Stimulated activated memory B cell treated with anti-CD40 and anti-IgM and Interleukin-4, amounts not matched to agents 10 μg/mL and 1 μg/mL and 100 μg/mL, for 72 hours (primary cell): ENCODE measurements around the gene OGFOD3.
A peak's percentile ranks its signal among the peaks of the same experiment; 100 is the strongest.
"Not testable (repeated sequence)": the region's sequence is repeated elsewhere in the genome, so short reads cannot be mapped to it uniquely, and the experiment has no call there.

Source experiments
- ATAC-seq: fragments of 150-1000 bp; cut with Tn5 transposase; 2 replicates; pipeline ENCODE4 v1.10.0; 2021
- H3K27ac Mint-ChIP-seq: one replicate; pipeline ENCODE4 v1.8.0; 2022; ENCODE audit warnings: mild to moderate bottlenecking, mixed read lengths
- H3K27me3 Mint-ChIP-seq: one replicate; pipeline ENCODE4 v1.8.0; 2022; ENCODE audit warnings: mixed read lengths
- H3K36me3 Mint-ChIP-seq: one replicate; pipeline ENCODE4 v1.8.0; 2022; ENCODE audit warnings: mixed read lengths
- H3K4me1 Mint-ChIP-seq: one replicate; pipeline ENCODE4 v1.8.0; 2022; ENCODE audit warnings: mixed read lengths
- H3K4me3 Mint-ChIP-seq: one replicate; pipeline ENCODE4 v1.8.0; 2022; ENCODE audit warnings: mild to moderate bottlenecking, moderate library complexity, mixed read lengths
- H3K9me3 Mint-ChIP-seq: one replicate; pipeline ENCODE4 v1.8.0; 2022; ENCODE audit warnings: mixed read lengths

The OGFOD3 gene

GRCh38 chr17:82373072-82373452 lies 45.3 kb downstream of the OGFOD3 start:
- not testable (repeated sequence) for ATAC-seq, H3K9me3 Mint-ChIP-seq, H3K36me3 Mint-ChIP-seq
- peak overlapping the region; percentile 37 for H3K4me3 Mint-ChIP-seq
- peaks cover 64% of the 10 kb centered on the region for H3K27me3 Mint-ChIP-seq
- peaks cover 24% of the 10 kb centered on the region for H3K4me1 Mint-ChIP-seq
- peak overlapping the region; percentile 25 for H3K27ac Mint-ChIP-seq

GRCh38 chr17:82372249-82373071 lies 45.9 kb downstream of the OGFOD3 start:
- Mint-ChIP-seq H3K9me3 (no peaks in the 10 kb centered on the region), H3K27ac (peak overlapping the region; percentile 25), H3K4me1 (peaks cover 24% of the 10 kb centered on the region), H3K27me3 (peaks cover 62% of the 10 kb centered on the region), H3K4me3 (peak overlapping the region; percentile 29), H3K36me3 (no peaks in the 10 kb centered on the region)
- ATAC-seq, result no peak

GRCh38 chr17:82371333-82372248 lies 46.8 kb downstream of the OGFOD3 start, which contains the start of gene UTS2R:
Gene UTS2R (plus strand): TSS chr17:82371765. CDS start chr17:82374325, 2,560 bp downstream.
- Mint-ChIP-seq H3K4me3 (peak within 1 kb of the TSS; percentile 73), H3K36me3 (no peaks in the 10 kb centered on the region), H3K27me3 (peaks cover 63% of the 10 kb centered on the region), H3K27ac (peak within 1 kb of the TSS; percentile 70), H3K9me3 (no peaks in the 10 kb centered on the region), H3K4me1 (peaks cover 24% of the 10 kb centered on the region)
- ATAC-seq, result peak; percentile 31

- peak overlapping the region; percentile 70 for H3K27ac Mint-ChIP-seq
- no peaks in the 10 kb centered on the region for H3K36me3 Mint-ChIP-seq
- H3K4me3 Mint-ChIP-seq, result peak overlapping the region; percentile 73
- H3K9me3 Mint-ChIP-seq, result no peaks in the 10 kb centered on the region
- ATAC-seq, result no peak
- peaks cover 54% of the 10 kb centered on the region for H3K27me3 Mint-ChIP-seq
- peaks cover 24% of the 10 kb centered on the region for H3K4me1 Mint-ChIP-seq
Measured at GRCh38 chr17:82370471-82371332, 47.7 kb downstream of the OGFOD3 start.

GRCh38 chr17:82369211-82369610 lies 49.2 kb downstream of the OGFOD3 start:
- Mint-ChIP-seq H3K9me3 (no peaks in the 10 kb centered on the region), H3K36me3 (no peaks in the 10 kb centered on the region), H3K27me3 (peaks cover 57% of the 10 kb centered on the region), H3K27ac (no peak overlapping the region), H3K4me1 (peaks cover 24% of the 10 kb centered on the region), H3K4me3 (no peak overlapping the region)
- ATAC-seq, result no peak

- Mint-ChIP-seq H3K27ac (no peak overlapping the region), H3K36me3 (no peaks in the 10 kb centered on the region)
Measured at GRCh38 chr17:82367724-82368524, 50.5 kb downstream of the OGFOD3 start.

GRCh38 chr17:82366749-82367148 lies 51.6 kb downstream of the OGFOD3 start:
- Mint-ChIP-seq H3K27ac (no peak overlapping the region), H3K9me3 (no peaks in the 10 kb centered on the region), H3K4me3 (no peak overlapping the region), H3K36me3 (no peaks in the 10 kb centered on the region), H3K4me1 (peaks cover 10% of the 10 kb centered on the region), H3K27me3 (peaks cover 40% of the 10 kb centered on the region)
- ATAC-seq, result no peak

More at GRCh38 chr17:82367724-82368524, 50.5 kb downstream of the OGFOD3 start:
- Mint-ChIP-seq H3K9me3 (no peaks in the 10 kb centered on the region), H3K4me3 (no peak overlapping the region), H3K27me3 (peaks cover 49% of the 10 kb centered on the region), H3K4me1 (peaks cover 17% of the 10 kb centered on the region)
- no peak for ATAC-seq

GRCh38 chr17:82365606-82366295 lies 52.6 kb downstream of the OGFOD3 start:
- H3K27me3 Mint-ChIP-seq, result peaks cover 34% of the 10 kb centered on the region
- H3K27ac Mint-ChIP-seq, result no peak overlapping the region
- no peaks in the 10 kb centered on the region for H3K9me3 Mint-ChIP-seq
- no peak for ATAC-seq
- no peaks in the 10 kb centered on the region for H3K36me3 Mint-ChIP-seq
- H3K4me3 Mint-ChIP-seq, result no peak overlapping the region
- peaks cover 4% of the 10 kb centered on the region for H3K4me1 Mint-ChIP-seq

- Mint-ChIP-seq H3K4me1 (peaks cover 8% of the 10 kb centered on the region), H3K27ac (no peak overlapping the region), H3K36me3 (no peaks in the 10 kb centered on the region), H3K9me3 (no peaks in the 10 kb centered on the region), H3K4me3 (no peak overlapping the region), H3K27me3 (peaks cover 25% of the 10 kb centered on the region)
- no peak for ATAC-seq
Measured at GRCh38 chr17:82361885-82362633, 56.3 kb downstream of the OGFOD3 start.

GRCh38 chr17:82359451-82360074 lies 58.8 kb downstream of the OGFOD3 start:
- not testable (repeated sequence) for H3K27ac Mint-ChIP-seq, H3K36me3 Mint-ChIP-seq, H3K4me3 Mint-ChIP-seq, ATAC-seq, H3K9me3 Mint-ChIP-seq, H3K4me1 Mint-ChIP-seq
- peaks cover 42% of the 10 kb centered on the region for H3K27me3 Mint-ChIP-seq

GRCh38 chr17:82358465-82359350 lies 59.7 kb downstream of the OGFOD3 start, which contains the start of gene TEX19:
Gene TEX19 (plus strand): TSS chr17:82359247. CDS start chr17:82362151, 2,904 bp downstream.
- Mint-ChIP-seq H3K27me3 (peaks cover 49% of the 10 kb centered on the region), H3K4me1 (peaks cover 8% of the 10 kb centered on the region), H3K27ac (peak within 1 kb of the TSS; percentile 2), H3K36me3 (no peaks in the 10 kb centered on the region), H3K4me3 (no peak within 1 kb of the TSS), H3K9me3 (no peaks in the 10 kb centered on the region)
- no peak for ATAC-seq

- no peak for ATAC-seq
- no peak overlapping the region for H3K27ac Mint-ChIP-seq
- H3K9me3 Mint-ChIP-seq, result no peaks in the 10 kb centered on the region
- H3K4me3 Mint-ChIP-seq, result no peak overlapping the region
- no peaks in the 10 kb centered on the region for H3K36me3 Mint-ChIP-seq
- peaks cover 8% of the 10 kb centered on the region for H3K4me1 Mint-ChIP-seq
- peaks cover 57% of the 10 kb centered on the region for H3K27me3 Mint-ChIP-seq
Measured at GRCh38 chr17:82357394-82357793, 61.0 kb downstream of the OGFOD3 start.
